Activated T-helper 2 cell treated with anti-CD3 and anti-CD28 coated beads, Interferon-gamma antibody, Interleukin-2, Interleukin-4, amounts not matched to agents 10 μg/mL and 5 μg/mL and 100 μg/mL, durations not matched to agents 14 hours and 24 hours and 36 hours (primary cell): ENCODE results near the gene ZNF483. TPM values are rescaled to one million over a fixed set of nuclear protein-coding genes. Genes with fewer than 3 reads are reported as not detected.
"Not testable (repeated sequence)": the region's sequence is repeated elsewhere in the genome, so short reads cannot be mapped to it uniquely, and the experiment has no call there.

Experiments used
- DNase-seq: peaks from one replicate; pipeline ENCODE4 v3.0.0; 2021; ENCODE audit warnings: low spot score
- H3K27ac Mint-ChIP-seq: one replicate; pipeline ENCODE4 v1.8.0; 2021; ENCODE audit warnings: mixed read lengths
- H3K27me3 Mint-ChIP-seq: one replicate; pipeline ENCODE4 v1.8.0; 2021; ENCODE audit warnings: low read depth, mixed read lengths
- H3K36me3 Mint-ChIP-seq: one replicate; pipeline ENCODE4 v1.8.0; 2021; ENCODE audit warnings: low read depth, mixed read lengths
- H3K4me1 Mint-ChIP-seq: one replicate; pipeline ENCODE4 v1.8.0; 2021; ENCODE audit warnings: low read depth, mixed read lengths
- H3K4me3 Mint-ChIP-seq: one replicate; pipeline ENCODE4 v1.8.0; 2021; ENCODE audit warnings: low read depth, mild to moderate bottlenecking, moderate library complexity, mixed read lengths
- H3K9me3 Mint-ChIP-seq: one replicate; pipeline ENCODE4 v1.8.0; 2021; ENCODE audit warnings: mixed read lengths
- intact Hi-C: fragments of 100-400 bp; cut with micrococcal nuclease; formaldehyde crosslinking; loops from one replicate; pipeline ENCODE4 v1.15.1; 2023
- total RNA-seq: library from RNA; stranded (reverse); gene quantifications from 2 replicates; pipeline ENCODE4 v1.2.3, GENCODE V29; 2022

Gene ZNF483
- 3.1 and 3.2 TPM in 2 replicates for total RNA-seq

GRCh38 chr9:111525056-111525977 is at the start of gene ZNF483:
TSS of gene ZNF483 (plus strand) at chr9:111525179. CDS start at chr9:111527396, 2,217 bp downstream.
- Mint-ChIP-seq H3K27me3 (no peaks in the 10 kb centered on the region), H3K36me3 (peaks cover 27% of the 10 kb centered on the region), H3K4me3 (peak within 1 kb of the TSS; percentile 90), H3K4me1 (peaks cover 22% of the 10 kb centered on the region), H3K9me3 (peaks cover 6% of the 10 kb centered on the region), H3K27ac (peak within 1 kb of the TSS; percentile 80)
- DNase-seq, result peak; percentile 59
- intact Hi-C loops, result loop anchor here (2.0 to 10.0 kb wide), 2 partner anchors 41 to 69 kb away; partner anchors contain the start of genes ECPAS and PTGR1

DNA sequence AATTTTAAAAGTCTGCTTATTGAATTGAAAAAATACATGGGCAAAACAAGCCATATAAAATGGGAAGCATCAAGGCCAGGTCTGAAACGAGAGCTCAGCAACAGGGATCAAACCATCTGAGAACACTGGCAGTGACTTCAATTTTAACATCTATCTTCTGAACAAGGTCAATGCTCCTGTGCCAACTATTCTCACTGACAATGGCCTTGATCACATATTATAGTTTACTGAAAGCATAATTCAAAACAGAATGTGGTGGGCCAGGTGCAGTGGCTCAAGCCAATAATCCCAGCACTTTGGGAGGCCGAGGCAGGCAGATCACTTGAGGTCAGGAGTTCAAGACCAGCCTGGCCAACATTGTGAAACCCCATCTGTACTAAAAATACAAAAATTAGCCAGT is 49.8 kb upstream of the ZNF483 start:
- no peaks in the 10 kb centered on the region for H3K27me3 Mint-ChIP-seq
- no peaks in the 10 kb centered on the region for H3K9me3 Mint-ChIP-seq
- peaks cover 20% of the 10 kb centered on the region for H3K36me3 Mint-ChIP-seq
- H3K27ac Mint-ChIP-seq, result no peak overlapping the region
- H3K4me3 Mint-ChIP-seq, result no peak overlapping the region
- intact Hi-C loops, result no loop called here
- no peak for DNase-seq
- H3K4me1 Mint-ChIP-seq, result peaks cover 19% of the 10 kb centered on the region

DNA sequence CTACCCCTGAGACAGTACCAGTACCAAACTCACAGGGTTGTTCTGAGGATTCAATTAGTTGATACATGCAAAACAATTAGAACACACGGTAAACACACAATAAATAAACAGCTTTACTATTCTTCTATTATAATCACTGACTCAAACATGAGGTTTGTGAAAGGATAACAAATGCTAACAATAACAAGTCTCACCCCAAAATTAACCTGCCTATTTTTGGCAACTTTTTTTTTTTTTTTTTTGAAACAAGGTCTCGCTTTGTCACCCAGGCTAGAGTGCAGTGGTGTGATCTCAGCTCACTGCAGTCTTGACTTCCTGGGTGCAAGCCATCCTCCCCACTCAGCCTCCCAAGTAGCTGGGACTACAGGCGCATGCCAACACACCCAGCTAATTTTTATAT is 47.3 kb upstream of the ZNF483 start:
- H3K27me3 Mint-ChIP-seq, result no peaks in the 10 kb centered on the region

DNA sequence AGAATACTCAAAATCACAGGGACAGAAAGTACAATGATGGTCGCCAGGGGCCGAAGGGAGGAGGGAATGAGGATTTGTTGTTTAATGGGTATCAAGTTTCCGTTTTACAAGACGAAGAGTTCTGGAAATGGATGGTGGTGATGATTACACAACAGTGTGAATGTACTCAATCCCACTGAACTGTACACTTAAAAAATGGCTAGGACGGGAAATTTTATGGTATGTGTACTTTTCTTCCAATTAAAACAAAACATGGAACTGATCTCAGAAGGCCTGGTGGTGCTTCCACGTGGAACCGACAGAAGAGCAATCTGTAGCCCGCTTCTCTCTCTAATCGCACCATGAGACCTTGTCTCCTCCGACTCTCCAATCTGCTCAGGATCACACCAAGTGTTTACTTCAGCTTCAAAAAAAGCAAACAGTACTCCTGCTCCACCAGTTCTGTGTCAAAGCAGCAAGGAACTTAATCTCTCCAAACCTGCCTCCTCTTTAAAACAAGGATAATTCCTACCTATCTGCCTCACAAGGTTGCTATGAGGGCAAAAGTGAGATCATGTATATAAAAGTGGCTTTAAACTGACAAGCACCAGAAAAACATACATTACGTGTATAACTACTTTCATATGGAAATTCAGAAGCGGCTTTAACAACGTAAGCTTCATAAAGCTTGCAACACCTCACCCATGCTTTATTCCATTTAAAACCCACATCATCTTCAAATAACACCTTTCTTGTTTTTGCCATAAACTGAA is 42.9 kb upstream of the ZNF483 start:
- H3K36me3 Mint-ChIP-seq, result peaks cover 26% of the 10 kb centered on the region
- H3K27ac Mint-ChIP-seq, result peak overlapping the region; percentile 73
- no peaks in the 10 kb centered on the region for H3K9me3 Mint-ChIP-seq
- H3K27me3 Mint-ChIP-seq, result no peaks in the 10 kb centered on the region
- intact Hi-C loops, result loop anchor here (2.0 to 5.0 kb wide), 3 partner anchors 179 to 1225 kb away; partner anchors contain the start of genes GNG10 and TXN
- peak overlapping the region; percentile 84 for H3K4me3 Mint-ChIP-seq
- no peak for DNase-seq
- H3K4me1 Mint-ChIP-seq, result peaks cover 33% of the 10 kb centered on the region

More for the DNA sequence above, 47.3 kb upstream of the ZNF483 start:
- Mint-ChIP-seq H3K9me3 (no peaks in the 10 kb centered on the region), H3K4me3 (no peak overlapping the region), H3K27ac (no peak overlapping the region), H3K36me3 (peaks cover 27% of the 10 kb centered on the region), H3K4me1 (peaks cover 32% of the 10 kb centered on the region)
- intact Hi-C loops, result no loop called here
- no peak for DNase-seq

DNA sequence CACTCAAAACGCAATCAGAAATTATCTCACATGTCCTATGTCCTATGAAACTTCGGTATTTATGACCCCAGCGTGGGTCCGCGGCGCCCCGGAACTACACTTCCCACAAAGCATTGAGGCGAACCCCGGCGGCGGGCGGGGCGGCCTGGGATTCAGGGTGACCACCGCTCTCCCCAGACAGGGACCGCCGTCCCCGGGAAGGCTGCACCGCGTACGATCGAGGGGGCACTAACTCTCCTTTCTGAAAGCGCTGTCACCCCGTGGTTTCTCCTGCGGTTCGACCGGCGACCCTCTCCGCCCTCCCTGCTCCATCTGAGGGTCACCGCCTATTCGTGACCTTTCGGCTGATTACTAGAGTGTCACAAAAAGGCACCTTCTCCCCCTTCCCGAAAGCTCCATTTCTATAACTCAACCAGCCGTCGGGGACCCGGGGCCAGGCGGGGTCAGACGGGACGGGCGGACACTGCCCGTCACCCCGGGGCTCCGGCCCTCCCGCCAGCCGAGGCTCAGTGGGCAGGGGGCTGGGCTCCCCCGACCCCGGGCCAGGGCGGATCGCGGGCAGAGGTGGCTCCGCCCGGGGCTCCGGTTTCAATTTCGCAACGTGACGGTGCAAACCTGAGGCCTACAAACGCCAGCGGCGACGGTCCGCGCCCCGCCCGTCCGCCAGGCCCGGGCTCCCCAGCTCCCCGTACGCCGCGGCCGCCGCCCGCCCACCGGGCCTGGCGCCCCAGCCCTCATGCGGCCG is 42.1 kb upstream of the ZNF483 start:
- Mint-ChIP-seq H3K27ac (peak overlapping the region; percentile 73), H3K4me1 (peaks cover 27% of the 10 kb centered on the region), H3K9me3 (no peaks in the 10 kb centered on the region), H3K27me3 (peaks cover 7% of the 10 kb centered on the region), H3K36me3 (peaks cover 22% of the 10 kb centered on the region), H3K4me3 (peak overlapping the region; percentile 84)
- intact Hi-C loops, result loop anchor here (2.0 to 5.0 kb wide), 3 partner anchors 178 to 1226 kb away; partner anchors contain the start of genes GNG10 and TXN
- DNase-seq, result peak; percentile 67

DNA sequence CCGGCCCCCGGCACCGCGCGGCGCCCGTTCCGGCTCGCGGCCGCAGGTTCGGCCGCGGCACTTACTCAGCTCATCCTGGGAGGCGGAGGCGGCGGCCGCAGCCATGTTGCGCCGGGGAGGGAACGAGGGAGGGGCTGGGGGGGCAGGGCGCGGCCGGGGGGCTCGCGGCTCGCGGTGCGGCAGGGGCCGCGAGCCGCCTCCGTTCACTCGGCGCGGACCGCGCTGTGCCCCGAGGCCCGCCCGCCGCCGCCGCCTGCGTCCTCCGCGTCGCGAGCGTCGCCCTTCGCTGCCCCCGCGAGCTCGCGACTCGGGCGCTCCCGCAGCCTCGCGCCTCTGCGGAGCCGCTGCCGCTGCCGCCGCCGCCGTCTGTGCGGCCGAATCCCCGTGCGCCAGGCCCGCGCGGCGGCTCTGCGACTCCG is 41.5 kb upstream of the ZNF483 start:
- Mint-ChIP-seq H3K9me3 (no peaks in the 10 kb centered on the region), H3K27me3 (peaks cover 8% of the 10 kb centered on the region), H3K27ac (no peak overlapping the region), H3K4me3 (no peak overlapping the region), H3K4me1 (peaks cover 27% of the 10 kb centered on the region), H3K36me3 (peaks cover 22% of the 10 kb centered on the region)
- intact Hi-C loops, result loop anchor here (2.0 to 5.0 kb wide), 3 partner anchors 177 to 1226 kb away; partner anchors contain the start of genes GNG10 and TXN
- DNase-seq, result no peak

- Mint-ChIP-seq H3K36me3 (peaks cover 18% of the 10 kb centered on the region), H3K4me1 (peaks cover 23% of the 10 kb centered on the region), H3K4me3 (peak within 1 kb of the TSS; percentile 84), H3K27me3 (peaks cover 9% of the 10 kb centered on the region), H3K27ac (peak within 1 kb of the TSS; percentile 82), H3K9me3 (no peaks in the 10 kb centered on the region)
- intact Hi-C loops, result loop anchor here (2.0 to 5.0 kb wide), 6 partner anchors 41 to 1227 kb away; partner anchors contain the start of genes DNAJC25, GNG10, PTGR1 and TXN
- peak; percentile 59 for DNase-seq
Measured at GRCh38 chr9:111483858-111484571, 41.0 kb upstream of the ZNF483 start, which contains the start of gene ECPAS. TSS of gene ECPAS (minus strand) at chr9:111484383. CDS start at chr9:111472918, 11,465 bp downstream.

DNA sequence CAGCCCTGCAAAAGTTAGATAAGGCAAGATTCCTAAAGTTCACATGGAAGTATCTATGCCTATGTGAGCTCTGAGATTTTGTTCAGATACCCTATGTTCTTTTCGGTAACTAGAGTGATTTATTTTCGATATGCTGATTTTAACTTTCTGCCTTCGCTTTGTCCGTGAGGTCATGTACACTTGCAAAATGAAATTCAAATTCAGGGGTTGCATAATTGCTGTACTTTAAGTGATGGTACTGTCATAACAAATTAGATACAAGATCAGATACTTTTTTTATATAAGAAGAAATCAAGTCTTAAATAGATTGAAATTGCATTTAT is 40.4 kb upstream of the ZNF483 start:
- Mint-ChIP-seq H3K27me3 (peaks cover 11% of the 10 kb centered on the region), H3K36me3 (peaks cover 16% of the 10 kb centered on the region), H3K4me3 (peak overlapping the region; percentile 84), H3K9me3 (no peaks in the 10 kb centered on the region), H3K27ac (peak overlapping the region; percentile 82), H3K4me1 (peaks cover 21% of the 10 kb centered on the region)
- intact Hi-C loops, result loop anchor here (2.0 to 5.0 kb wide), 5 partner anchors 40 to 1227 kb away; partner anchors contain the start of genes DNAJC25, PTGR1, TXN and ZNF483
- no peak for DNase-seq

DNA sequence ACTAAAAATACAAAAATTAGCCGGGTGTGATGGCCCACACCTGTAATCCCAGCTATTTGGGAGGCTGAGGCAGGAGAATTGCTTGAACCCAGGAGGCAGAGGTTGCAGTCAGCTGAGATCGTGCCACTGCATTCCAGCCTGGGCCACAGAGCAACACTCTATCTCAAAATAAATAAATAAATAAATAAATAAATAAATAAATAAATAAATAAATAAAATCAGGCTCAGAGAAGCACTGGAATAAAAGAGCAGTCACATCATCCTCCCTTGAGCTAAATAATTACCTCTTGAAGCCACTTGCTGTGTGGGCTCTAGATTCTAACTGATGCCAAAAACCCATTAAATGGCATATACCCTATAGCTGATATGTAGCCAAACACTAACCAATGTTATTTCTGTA is 27.8 kb upstream of the ZNF483 start:
- H3K9me3 Mint-ChIP-seq, H3K36me3 Mint-ChIP-seq, H3K4me1 Mint-ChIP-seq, DNase-seq, H3K4me3 Mint-ChIP-seq, H3K27me3 Mint-ChIP-seq, intact Hi-C loops, H3K27ac Mint-ChIP-seq: not testable (repeated sequence)

DNA sequence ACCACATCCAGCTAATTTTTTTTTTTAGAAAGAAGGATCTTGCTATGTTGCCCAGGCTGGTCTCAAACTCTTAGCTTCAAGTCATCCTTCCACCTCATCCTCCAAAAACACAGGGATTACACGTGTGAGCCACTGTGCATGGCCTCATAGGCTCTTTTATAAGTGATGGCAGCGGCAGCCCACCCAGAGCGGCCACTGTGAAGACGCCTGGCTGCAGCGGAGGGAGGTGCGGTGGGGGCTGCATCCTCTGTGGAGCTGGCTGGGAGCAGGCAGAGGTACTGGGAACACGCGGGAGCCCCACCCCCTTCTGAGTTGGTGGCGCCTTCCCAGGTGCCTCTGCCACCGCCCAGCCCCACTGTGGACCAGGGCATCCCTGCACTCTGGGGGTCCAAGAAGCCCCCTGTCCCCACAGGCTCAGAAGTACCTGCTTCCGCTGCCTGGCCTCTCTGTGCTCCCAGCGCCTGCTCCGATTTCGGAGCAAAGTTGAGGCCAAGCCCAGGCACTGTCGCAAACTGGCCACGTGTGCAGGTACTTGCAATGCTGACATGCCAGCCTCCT is 23.9 kb upstream of the ZNF483 start:
- Mint-ChIP-seq H3K4me1 (no peaks in the 10 kb centered on the region), H3K4me3 (no peak overlapping the region), H3K27ac (no peak overlapping the region), H3K36me3 (no peaks in the 10 kb centered on the region), H3K27me3 (peaks cover 5% of the 10 kb centered on the region), H3K9me3 (no peaks in the 10 kb centered on the region)
- DNase-seq, result no peak
- intact Hi-C loops, result no loop called here

- H3K27ac Mint-ChIP-seq, result no peak overlapping the region
- H3K4me3 Mint-ChIP-seq, result no peak overlapping the region
- H3K27me3 Mint-ChIP-seq, result peaks cover 5% of the 10 kb centered on the region
- intact Hi-C loops, result no loop called here
- DNase-seq, result no peak
- no peaks in the 10 kb centered on the region for H3K9me3 Mint-ChIP-seq
- H3K36me3 Mint-ChIP-seq, result no peaks in the 10 kb centered on the region
- H3K4me1 Mint-ChIP-seq, result no peaks in the 10 kb centered on the region
Measured at GRCh38 chr9:111501648-111502047, 23.3 kb upstream of the ZNF483 start.
